ENCODE results near the gene SLC6A9.

The SLC6A9 gene

DNA sequence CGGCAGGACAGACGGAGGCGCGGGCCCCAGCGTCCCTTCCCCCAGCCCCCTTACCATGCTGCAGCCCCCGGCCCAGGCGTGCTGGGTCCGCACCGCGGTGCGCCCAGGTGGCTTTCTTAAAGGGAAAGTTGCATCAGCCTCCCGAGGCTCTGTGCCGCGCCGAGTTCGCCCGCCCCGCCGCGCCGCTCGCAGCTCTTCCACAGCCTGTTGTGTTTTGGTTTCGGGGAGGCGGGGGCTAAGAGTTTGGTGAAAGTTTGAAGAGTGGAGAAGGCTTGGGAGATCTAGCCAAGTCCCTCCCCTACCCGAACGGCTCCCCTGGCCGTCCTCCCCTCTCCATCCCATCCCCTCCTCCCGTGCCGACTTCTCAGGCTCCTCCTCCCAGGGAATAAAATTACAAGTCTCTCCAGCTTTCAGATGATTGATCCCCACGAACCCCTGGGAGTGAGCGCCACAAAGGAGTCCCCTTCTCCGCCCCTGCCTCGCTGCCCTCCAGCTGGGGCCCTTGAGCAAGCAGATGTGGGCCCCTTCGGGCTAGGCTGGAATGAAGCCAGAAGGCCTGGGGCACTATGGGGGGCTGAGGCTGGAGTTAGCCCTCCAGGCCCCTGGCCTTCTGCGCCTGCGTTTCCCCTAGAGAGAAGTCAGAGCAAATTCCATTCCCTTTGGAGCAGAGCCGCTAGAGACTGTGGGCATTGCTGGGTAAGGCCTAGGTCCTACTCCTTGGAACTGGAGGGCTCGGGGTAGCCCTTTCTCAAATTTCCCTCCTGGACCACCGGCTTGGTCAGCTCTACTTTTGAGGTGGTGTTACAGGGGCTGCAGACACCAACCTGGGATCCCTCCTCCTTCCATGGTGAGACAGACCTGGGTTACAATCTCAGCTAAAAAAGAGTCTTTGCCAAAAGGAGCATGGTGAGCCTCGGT, at the start of gene SLC6A9:
Gene SLC6A9 (minus strand): TSS at position 211 of the 918 bp plus-strand sequence. CDS start 7,185 bp downstream, outside the sequence.
- no peak for DNase-seq

DNA sequence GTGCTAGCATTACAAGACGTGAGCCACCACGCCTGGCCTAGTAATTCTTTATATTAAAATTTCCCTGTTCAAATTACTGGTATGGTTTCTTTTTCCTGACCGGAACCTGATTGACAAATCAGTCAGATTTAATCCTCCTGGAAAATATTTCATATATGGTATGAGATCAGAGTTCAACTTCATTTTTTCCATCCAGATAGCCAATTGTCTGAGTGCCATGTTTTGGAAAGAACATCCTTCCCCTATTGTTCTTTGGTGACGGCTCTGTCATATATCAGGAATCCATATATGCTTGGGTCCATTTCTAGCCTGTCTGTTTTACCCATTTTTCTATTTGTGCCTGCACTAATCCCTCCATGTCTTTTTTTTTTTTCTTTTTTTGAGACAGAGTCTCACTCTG, 48.3 kb upstream of the SLC6A9 start:
- no peak for DNase-seq

DNA sequence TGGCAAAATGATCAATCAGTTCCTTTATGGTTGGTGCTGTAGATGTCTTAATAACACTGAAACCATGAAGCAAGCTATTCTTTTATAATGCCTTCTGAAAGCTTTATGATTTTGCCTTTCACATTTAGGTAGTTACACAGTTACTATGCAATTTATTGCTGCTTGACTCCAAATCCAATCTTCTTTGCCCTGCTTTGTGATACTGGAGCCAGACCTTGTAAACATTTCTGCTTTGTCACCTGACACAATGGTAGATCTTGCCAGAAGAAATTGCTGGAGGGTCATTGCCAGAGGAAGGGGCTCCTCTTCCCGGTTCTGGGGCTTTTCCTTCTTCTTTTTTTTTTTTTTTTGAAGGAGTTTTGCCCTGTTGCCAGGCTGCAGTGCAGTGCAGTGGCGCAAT, 46.8 kb upstream of the SLC6A9 start:
- DNase-seq = no peak

DNA sequence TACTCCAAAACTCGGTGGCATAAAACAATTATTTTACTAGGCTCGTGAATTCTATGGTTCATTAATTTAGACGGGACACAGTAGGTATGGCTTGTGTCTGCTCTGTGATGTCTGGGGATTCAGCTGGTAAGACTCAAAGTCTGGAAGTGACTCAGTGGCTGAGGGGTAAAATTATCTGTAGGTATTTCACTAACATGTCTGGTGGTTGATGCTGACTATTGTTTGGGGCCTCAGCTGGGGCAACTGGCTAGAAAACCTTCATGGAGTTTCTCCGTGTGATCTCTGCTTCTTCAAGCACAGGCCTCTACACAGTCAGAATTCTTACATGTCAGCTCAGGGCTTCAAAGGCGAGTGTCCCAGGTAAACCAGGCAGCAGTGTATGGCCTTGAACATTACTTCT, 46.2 kb upstream of the SLC6A9 start:
- no peak for DNase-seq

DNA sequence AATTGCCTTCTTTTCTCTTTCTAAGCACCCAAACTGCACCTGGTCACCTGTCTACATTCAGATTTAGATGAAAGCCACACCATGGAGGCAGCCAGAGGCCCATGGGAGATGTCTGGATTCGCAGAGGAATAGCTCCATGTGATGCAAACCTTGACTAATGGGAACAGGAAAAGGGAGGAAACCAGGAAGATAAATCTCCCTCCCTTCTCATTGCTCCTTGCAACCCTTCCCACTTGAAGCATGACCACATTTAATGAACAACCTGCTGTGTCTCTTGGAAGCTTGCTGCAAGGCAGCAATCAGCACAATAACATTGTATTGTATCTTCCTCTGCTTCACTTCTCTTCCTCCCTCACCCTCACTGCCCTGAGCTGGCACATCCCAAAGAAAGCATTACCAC, 44.8 kb upstream of the SLC6A9 start:
- no peak for DNase-seq

DNA sequence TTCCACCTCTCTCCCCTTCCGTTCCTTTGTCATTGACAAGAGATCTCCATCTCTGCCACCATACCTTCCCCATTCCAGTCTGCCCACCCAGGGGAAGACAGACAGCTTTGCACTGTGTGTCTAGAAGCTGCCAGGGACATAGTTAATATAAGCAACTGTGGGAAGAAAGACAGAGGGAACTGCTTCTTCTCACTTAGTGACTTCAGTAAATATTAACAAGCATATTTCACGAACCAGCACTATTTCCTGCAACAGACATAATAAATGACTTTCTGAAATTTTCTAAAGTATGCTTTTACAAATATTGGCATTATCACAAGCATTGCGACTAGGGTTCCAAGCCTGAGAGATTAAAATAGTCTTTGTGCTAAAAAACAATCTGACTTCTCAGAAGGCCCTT, 43.2 kb upstream of the SLC6A9 start:
- DNase-seq = no peak

DNA sequence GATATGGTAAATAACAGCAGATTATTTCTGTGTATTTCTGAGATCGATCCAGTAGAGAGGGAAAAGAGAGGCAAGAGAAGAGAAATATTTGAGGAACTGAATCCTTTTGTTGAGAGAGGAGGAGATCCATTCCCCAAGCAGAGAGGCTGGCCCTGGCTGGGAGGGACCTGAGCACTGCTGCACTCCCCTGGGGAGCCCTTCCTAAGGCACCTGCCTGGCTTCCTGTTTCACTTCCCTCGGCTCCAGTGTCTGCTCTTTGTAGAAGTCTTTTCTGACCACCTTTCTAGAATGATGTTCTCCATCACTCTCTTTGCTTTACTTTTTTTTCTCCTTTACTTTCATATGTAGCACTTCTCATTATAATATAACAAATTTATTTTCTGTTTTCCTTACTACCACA, 42.3 kb upstream of the SLC6A9 start:
- DNase-seq = no peak

DNA sequence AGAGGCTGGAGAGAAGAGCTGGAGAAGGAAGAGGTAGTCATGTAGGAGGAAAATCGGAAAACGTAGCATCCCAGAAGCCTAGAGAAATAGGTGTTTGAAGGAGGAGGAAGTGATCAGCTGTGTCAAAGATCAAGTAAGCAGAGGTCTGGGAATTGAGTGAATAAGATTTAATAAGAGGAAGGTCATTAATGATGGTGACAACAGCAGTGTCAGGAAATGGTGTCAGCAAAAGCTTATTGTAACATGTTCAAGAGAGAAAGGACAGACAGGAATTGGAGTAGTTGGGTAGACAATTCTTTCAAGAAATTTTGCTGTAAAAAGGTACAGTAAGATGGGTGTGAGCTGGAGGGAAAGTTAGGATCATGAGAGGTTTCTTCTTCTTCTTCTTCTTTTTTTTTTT, 41.6 kb upstream of the SLC6A9 start:
- no peak for DNase-seq

DNA sequence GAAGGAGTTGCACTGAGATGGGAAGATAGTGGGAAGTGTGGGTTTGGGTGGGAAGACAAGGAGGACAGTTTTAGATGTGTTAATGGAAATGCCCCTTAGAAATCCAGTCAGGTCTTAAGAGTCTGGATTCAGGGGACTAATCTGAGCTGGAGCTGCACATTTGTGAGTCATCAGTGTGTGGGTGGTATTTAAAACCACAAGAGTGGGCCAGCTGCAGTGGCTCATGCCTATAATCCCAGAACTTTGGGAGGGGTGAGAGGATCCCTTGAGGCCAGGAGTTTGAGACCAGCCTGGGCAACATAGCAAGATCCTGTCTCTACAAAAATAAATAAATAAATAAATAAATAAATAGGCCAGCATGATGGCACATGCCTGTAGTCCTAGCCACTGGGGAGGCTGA, 40.9 kb upstream of the SLC6A9 start:
- no peak for DNase-seq

DNA sequence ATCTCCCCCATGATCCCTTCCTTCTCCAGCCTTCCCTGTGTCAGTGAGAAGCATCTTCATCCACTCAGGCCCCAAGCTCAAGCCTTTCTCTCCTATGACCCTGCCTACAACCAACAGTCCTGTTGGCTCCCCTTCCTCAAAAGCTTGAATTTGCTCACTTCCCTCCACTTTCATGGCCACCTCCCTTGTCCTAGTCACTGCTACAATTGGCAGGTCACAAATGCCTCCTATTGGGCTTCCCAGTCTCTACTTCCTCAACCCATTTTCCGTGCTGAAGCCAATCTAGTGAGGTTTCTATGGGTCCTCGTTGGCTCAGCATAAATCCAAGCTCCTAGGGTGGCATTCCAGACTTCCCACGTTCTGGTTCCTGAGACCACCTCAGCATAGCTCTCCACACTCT, 40.2 kb upstream of the SLC6A9 start:
- no peak for DNase-seq

DNA sequence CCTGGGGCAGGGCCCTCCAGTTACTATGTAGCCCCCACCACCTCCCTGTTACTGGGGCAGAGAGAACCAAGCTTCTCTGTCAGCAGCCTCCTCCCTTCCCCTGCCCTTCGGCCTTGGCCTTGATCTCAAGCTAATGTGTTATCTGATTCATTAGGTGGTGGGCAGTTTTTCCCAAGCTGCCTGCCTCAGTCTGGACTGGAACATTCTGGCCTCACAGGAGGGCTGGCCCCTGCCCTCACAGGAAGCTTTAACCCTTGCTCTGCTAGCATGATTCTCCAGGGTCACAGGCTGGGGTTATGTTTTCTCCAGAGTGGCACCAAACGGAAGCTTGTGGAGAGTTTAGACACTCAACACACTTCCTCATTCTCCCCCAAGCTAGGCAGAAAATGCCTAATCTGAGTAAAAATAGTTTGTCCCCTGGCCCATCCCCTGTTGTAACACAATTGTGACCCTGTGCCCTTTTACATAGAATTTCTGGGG, 37.2 kb upstream of the SLC6A9 start:
- DNase-seq = no peak

DNA sequence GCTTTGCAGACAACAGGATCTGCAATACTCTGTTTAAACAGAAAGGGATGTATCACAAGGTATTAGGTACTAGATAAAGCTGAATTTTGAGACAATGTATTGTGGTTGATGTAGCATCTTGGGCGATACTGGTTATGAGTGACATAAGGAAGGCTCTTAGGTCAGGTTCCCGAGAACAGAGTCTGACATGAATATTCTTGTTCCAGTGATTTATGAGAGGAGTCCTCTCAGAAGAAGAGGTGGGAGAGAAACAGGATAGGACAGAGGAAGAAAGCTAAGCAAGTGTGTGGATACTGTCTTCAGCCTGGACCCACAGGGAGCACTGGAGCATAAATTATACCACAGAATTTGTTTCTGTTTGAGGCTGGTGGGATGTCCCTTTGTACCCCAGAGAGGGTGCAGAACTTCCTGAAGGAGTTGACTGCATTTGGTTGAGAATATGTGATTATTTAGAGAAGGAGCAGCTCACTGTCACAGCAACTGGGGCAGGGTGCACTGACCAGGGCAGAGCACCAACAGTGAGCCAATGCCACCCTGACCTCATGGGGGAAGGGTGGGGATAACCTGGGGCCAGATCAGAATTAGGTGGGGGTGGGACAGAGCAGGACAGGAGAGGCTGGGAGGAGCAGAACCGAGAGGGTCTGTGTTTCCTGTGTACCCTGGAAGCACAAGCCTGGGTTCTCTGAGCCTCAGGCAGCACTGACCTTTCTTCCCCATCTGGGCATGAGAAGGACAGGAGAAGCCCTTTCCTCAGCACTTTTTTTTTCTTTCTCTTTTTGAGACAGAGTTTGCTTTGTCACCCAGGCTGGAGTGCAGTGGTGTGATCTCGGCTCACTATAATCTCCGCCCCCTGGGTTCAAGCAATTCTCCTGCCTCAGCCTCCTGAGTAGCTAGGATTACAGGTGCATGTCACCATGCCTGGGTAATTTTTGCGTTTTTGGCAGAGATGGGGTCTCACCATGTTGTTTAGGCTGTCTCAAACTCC, 36.3 kb upstream of the SLC6A9 start:
- no peak for DNase-seq

DNA sequence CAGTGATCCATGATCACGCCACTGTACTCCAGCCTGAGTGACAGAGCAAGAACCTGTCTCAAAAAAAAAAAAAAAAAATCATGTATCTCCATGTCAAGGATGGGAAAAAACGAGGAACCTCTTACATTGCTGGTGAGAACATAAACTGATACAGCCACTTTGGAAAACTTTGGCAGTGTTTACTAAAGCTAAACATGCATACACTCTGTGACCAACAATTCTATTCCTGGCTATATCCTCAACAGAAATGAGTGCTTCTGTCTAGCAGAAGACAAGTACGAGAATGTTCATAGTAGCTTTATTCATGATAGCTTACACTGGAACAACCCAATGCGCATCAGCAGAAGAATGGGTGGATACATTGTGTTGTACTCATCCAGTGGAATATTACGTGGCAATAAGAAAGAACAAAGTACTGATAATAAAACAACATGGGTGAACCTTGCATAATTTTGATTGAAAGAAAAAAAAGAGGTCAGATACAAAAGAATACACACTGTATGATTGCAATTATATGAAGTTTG, 31.5 kb upstream of the SLC6A9 start:
- no peak for DNase-seq

DNA sequence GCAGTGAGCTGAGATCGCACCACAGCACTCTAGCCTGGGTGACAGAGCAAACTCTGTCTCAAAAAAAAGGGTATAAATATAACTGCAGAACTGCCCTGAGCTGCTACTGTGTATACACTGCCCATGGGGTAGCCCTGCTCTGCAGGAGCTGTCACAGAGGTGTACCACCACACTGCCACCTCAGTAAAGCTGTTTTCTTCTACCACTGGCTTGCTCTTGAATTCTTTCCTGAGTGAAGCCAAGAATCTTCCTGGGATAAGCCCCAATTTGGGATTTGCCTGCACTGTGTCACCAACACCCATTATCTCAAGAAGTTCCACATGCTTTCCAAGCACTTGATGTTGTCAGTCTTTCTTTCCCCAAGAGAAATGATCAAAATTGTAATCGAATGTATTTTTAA, 30.6 kb upstream of the SLC6A9 start:
- DNase-seq = no peak

DNA sequence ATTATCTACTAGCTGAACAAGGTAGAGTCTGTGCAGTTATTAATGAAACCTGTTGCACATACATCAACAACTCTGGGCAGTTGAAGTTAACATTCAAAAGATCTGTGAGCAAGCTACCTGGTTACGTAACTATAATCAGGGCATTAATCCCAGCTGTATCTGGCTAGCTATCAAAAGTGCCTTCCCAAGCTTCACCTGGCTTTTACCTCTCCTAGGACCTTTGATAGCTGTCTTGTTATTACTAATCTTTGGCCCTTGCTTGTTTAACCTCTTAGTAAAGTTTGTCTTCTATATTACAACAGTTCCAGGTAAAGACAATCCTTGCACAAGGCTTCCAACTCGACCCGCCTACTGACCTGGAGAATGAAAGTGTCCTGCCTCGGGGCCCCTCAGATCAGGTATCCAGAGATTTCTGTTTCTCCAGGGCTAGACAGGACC, 29.6 kb upstream of the SLC6A9 start:
- DNase-seq = no peak

DNA sequence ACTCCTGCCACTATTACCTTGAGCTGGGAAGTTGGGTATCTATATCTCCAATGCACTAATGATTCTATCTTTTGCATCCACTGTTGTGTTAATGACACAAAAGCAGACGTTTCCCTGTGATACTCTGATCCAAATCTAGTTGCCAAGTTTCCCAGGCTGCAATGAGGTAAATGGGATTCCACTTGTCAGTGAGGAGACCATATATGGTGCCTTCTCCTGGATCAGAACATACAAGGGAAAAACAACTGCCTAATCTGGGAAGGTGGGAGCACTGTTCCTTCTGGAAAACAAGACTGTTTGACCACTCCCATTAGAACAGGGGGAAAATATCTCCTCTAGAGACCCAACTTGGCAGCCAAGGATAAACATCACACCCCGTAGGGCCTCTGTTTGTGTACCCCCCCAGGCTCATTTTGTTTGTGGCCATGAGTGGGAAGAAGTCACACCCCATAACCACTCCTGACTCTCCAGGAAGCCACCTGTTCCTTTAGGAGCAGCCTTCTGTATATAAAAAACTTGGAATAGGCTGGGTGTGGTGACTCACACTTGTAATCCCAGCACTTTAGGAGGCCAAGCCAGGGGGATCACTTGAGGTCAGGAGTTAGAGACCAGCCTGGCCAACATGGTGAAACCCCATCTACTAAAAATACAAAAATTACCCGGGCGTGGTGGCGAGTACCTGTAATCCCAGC, 28.5 kb upstream of the SLC6A9 start:
- no peak for DNase-seq

DNA sequence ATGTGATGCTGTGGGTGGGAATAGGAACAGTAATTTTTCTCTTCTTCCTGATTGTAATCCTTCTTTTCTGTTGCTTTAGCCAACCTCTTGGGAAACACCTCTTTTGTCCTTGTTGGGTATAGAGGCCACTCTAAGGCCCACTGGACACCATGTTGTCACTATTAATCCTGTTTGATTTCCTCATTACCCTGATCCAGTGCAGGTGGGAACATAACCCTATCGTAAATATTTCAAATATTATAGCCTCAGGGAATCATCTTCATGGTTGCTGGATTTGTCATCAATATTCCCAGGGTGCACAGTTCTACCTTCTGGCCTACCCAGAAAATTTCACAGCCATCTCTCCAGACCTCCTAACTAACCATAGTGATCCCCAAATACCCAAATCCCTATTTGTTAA, 27.9 kb upstream of the SLC6A9 start:
- DNase-seq = no peak

DNA sequence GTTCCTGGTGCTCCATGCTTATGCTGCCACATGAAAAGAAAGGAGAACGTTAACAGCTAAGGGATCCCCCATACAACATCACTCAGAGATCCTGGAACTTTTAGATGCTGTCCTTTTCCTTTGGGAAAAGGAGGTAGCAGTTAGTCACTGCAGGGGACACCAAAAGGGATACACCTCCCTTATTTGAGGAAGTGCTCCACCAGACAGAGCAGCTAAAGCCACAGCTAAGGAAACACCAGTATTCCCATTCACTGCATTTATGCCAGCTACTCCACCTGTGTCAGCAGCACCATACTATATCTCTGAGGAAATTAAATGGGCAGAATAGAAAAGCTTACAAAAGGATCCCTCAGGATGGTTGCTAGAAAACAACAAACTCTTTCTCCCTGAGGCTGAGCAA, 26.0 kb upstream of the SLC6A9 start:
- DNase-seq = no peak

DNA sequence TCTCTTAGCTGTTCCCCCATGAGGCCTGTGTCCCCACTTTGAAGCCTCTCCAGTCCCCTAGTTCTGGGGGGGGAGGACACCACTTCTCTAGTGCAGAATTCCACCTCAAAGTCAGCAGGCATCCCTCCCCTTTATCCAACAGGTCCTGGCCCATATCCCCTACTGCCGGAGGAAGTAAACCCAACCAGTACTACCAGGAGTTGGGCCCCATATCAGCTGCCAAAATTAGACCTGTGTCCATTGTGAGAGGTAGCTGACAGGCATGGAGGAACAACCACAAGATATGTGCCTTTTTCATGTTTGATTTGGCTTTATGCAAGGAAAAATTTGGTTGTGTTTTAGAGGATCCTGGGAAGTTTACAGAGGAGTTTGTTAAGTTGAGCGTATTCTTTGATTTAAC, 22.1 kb upstream of the SLC6A9 start:
- DNase-seq = no peak

DNA sequence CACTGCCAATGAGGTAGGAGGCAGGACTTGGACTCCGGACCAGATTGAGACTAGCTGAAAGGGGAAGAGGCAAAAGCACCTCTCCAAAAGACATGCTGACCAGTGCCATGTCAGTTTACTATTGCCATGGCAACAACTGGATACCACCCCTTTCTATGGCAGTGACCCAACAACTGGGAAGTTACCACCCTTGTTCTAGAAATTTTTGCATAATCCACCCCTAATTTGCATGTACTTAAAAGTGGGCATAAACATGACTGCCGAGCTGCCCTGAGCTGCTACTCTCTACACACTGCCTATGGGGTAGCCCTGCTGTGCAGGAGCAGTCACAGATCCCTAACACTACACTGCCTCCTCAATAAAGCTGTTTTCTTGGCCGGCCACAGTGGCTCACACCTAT, 19.0 kb upstream of the SLC6A9 start:
- DNase-seq = no peak

DNA sequence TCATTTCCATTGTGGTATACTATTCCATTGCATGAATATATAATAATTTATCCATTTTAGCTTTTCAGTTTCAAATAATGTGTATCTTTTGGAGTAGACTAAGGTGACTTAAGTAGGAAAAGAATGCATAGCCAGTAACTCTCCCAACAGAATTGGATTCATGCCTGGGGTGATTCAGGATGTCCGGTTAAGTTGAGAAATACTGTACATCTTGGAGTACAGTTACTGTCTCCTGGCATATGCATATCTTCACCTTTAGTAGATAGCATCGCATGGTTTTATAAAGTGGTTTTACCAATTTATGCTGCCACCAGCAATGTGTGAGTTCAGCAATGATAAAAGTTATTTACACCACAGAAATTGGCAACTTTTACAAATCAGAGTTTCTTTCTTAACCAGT, 18.6 kb upstream of the SLC6A9 start:
- no peak for DNase-seq

DNA sequence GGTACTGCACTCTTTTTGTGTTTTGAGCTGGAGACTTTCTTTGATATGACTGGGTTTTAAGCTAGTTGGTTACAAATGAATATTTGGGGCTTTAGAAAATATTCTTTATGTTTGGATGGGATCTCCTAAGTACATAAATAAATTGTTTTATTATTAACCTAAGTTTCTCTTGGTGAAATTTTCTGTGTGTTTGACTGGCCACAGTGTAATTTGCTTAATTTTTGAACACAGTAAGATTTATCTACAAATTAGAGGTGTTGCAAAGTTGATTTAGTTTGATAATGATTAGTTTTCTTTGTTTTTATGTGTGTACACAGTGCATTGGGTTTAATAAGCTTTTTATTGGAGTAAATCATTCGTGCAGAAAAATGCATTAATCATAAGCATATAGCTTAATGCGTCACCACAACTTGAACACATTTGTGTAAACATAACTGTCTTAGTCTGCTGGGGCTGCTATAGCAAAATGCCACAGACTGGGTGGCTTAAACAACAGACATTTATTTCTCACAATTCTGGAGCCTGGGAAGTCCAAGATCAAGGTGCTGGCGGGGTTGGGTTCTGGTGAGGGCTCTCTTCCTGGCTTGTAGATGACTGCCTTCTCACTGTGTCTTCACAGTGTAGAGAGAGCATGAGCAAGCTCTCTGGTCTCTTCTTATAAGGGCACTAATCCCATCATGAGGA, 17.4 kb upstream of the SLC6A9 start:
- no peak for DNase-seq

Measured in CD4-positive, alpha-beta T cell treated with Interleukin-21 for 1 hour (primary cell).